ENCODE data around the gene DIDO1. TPM values are rescaled to one million over a fixed set of nuclear protein-coding genes. Genes with fewer than 3 reads are reported as not detected.
"Not testable (repeated sequence)": the region's sequence is repeated elsewhere in the genome, so short reads cannot be mapped to it uniquely, and the experiment has no call there.

The DIDO1 gene
- polyA plus RNA-seq, 1 experiment = 19.8 TPM

- Histone ChIP-seq H3K36me3 (ENCODE audit: control insufficient read depth, insufficient read depth, low read length) (peaks cover 1% of the 10 kb centered on the region; the same call in 1 of the 2 replicates), H3K27me3 (ENCODE audit: control insufficient read depth, insufficient read depth, low read length) (no peaks in the 10 kb centered on the region), H3K4me3 (ENCODE audit: low read depth, low read length) (peak overlapping the region; percentile 80)
- TF ChIP-seq CTCF (IDR thresholded peaks at IDR 0.05; ENCODE audit: insufficient read depth, low read depth, low read length) = no peak
- DNase-seq (ENCODE audit: low read depth) = no peak
- ChIA-PET CTCF (interaction anchor here (1.1 to 1.4 kb wide), 4 partner anchors 9 to 28 kb away, joined by 3 to 7 read pairs (median 4); partner anchors contain the start of gene SLC17A9), POLR2A (no interaction called here)
These were observed 681 bp downstream of the DIDO1 start for GRCh38 chr20:62925420-62926228.

- H3K4me3 ChIP-seq (ENCODE audit: low read depth, low read length) = peak overlapping the region; percentile 80
- TF ChIP-seq CTCF (IDR thresholded peaks at IDR 0.05; ENCODE audit: insufficient read depth, low read depth, low read length) = no peak
- no peak for DNase-seq (ENCODE audit: low read depth)
- POLR2A ChIA-PET = no interaction called here
- CTCF ChIA-PET = interaction anchor here (1.1 to 1.4 kb wide), 4 partner anchors 8 to 28 kb away, joined by 3 to 7 read pairs (median 4); partner anchors contain the start of gene SLC17A9
- H3K27me3 ChIP-seq (ENCODE audit: control insufficient read depth, insufficient read depth, low read length) = no peaks in the 10 kb centered on the region
- H3K36me3 ChIP-seq (ENCODE audit: control insufficient read depth, insufficient read depth, low read length) = peaks cover 1% of the 10 kb centered on the region; the same call in 1 of the 2 replicates
These were observed 1.3 kb downstream of the DIDO1 start for GRCh38 chr20:62925076-62925419.

DNA sequence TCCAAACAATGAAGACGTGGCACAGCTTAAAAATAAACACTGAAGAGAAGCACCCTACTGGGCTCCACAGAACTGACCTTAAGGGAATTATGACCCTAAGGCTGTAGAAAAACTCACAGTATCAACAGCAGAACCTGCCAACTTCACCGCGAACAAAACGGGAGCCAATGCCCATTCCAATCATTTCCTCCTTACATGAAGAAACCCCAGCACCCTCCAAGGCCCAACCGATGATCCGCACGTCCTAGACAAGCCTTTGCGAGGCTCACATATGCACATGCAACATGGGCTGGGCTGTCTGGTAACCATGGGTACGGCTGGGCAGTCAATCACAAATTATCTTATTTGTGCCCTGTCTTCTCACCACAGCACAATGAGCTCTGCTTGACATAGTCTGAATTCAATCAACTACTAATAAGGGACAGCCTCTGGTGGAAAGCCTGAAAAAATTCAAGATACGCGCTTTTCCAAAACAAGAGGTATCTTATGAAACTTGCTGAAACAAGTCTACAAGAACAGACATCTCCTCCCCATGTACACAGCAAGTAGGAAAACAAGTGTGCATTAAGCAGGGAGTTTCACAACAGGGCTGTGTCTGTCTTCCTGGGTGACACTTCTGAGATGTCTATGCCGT lies 1.7 kb downstream of the DIDO1 start:
- no peak for TF ChIP-seq CTCF (IDR thresholded peaks at IDR 0.05; ENCODE audit: insufficient read depth, low read depth, low read length)
- Histone ChIP-seq H3K4me3 (ENCODE audit: low read depth, low read length) (peak overlapping the region; percentile 80), H3K36me3 (ENCODE audit: control insufficient read depth, insufficient read depth, low read length) (peaks cover 1% of the 10 kb centered on the region; the same call in 1 of the 2 replicates), H3K27me3 (ENCODE audit: control insufficient read depth, insufficient read depth, low read length) (no peaks in the 10 kb centered on the region)
- CTCF ChIA-PET = interaction anchor here (1.0 to 1.4 kb wide), 3 partner anchors 11 to 25 kb away, joined by 3 to 7 read pairs (median 3); no protein-coding TSS in a partner anchor
- DNase-seq (ENCODE audit: low read depth) = no peak
- POLR2A ChIA-PET = no interaction called here

DNA sequence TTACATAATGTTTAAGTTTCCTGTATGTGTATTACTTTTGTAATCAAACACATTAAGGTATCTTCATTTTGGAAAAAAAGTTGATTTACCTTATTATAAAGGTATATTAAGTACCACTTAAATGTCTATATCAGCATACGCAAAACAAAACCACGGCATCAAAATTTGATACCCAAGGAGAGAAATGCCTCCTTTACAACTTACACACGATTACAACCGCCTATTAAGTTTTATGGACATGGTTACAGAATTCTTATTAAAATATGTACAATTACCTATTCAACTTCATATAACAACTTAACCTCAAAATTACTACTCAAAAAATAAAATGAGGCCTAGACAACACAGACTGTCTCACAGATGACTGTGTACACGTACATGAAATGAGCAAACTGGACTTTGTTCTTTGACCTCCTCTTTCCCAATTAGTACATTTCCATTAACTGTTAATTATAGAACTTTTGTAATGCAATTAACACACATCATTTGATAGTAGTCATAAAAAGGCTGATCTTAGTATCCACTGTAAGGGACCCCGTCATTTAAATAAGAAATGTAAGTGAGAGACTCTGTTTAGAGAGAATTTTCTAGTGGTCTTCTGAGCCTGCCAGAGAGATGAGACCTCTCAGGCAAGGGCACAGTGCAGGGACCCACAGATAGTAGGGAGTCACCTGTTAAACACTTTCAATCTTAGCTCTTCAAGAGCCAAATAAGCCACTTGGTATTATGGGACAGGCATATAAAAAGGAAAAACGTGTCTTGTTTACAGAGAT lies 2.5 kb downstream of the DIDO1 start:
- H3K27me3 ChIP-seq (ENCODE audit: control insufficient read depth, insufficient read depth, low read length) = no peaks in the 10 kb centered on the region
- POLR2A ChIA-PET = no interaction called here
- DNase-seq (ENCODE audit: low read depth) = no peak
- TF ChIP-seq CTCF (IDR thresholded peaks at IDR 0.05; ENCODE audit: insufficient read depth, low read depth, low read length) = no peak
- H3K4me3 ChIP-seq (ENCODE audit: low read depth, low read length) = peak overlapping the region; percentile 80
- H3K36me3 ChIP-seq (ENCODE audit: control insufficient read depth, insufficient read depth, low read length) = peaks cover 1% of the 10 kb centered on the region; the same call in 1 of the 2 replicates
- CTCF ChIA-PET = interaction anchor here (1.0 to 1.3 kb wide), 2 partner anchors 12 to 22 kb away, joined by 3 read pairs; no protein-coding TSS in a partner anchor

DNA sequence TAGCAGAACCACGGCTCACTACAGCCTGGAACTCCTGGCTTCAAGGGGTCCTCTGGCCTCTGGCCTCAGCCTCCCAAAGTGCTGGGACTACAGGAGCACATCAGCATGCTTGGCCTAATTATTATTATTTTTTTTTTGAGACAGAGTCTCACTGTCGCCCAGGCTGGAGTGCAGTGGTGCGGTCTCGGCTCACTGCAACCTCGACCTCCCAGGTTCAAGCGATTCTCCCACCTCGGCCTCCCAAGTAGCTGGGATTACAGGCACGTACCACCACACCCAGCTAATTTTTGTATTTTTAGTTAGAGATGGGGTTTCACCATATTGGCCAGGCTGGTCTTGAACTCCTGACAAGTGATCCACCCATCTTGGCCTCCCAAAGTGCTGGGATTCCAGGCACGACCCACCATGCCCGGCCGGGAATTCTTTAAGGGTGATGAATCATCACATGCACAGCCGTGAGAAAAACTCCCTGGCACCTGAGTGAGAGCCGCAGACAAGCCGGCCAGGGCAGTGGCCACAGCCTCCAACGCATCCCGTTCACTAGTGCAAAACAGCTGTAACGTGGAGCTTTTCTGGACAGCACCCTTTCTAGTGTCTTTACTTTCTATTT lies 3.1 kb downstream of the DIDO1 start:
- H3K36me3 ChIP-seq (ENCODE audit: control insufficient read depth, insufficient read depth, low read length); DNase-seq (ENCODE audit: low read depth); POLR2A ChIA-PET; H3K27me3 ChIP-seq (ENCODE audit: control insufficient read depth, insufficient read depth, low read length); CTCF ChIA-PET; H3K4me3 ChIP-seq (ENCODE audit: low read depth, low read length): not testable (repeated sequence)

Measured in BJ (cell line).